Measurements from ENCODE around the gene ARMC9. TPM values are rescaled to one million over a fixed set of nuclear protein-coding genes. Genes with fewer than 3 reads are reported as not detected.

ARMC9 gene
- total and polyA plus RNA-seq, 11 donors = 0.95 to 4.7 (median 2.4) TPM

GRCh38 chr2:231379266-231380215 lies 181.1 kb downstream of the ARMC9 start:
- H3K27ac ChIP-seq = no peak overlapping the region
- ATAC-seq = no peak
- H3K27me3 ChIP-seq = no peaks in the 10 kb centered on the region
- peaks cover 0 to 2% (median 0%) of the 10 kb centered on the region in 12 donors for H3K9me3 ChIP-seq
- H3K4me1 ChIP-seq = no peaks in the 10 kb centered on the region
- no peak for TF ChIP-seq CTCF (IDR thresholded peaks at IDR 0.05)
- no peak for TF ChIP-seq POLR2A (IDR thresholded peaks at IDR 0.05)
- no peak overlapping the region for H3K4me3 ChIP-seq
- no peaks in the 10 kb centered on the region for H3K36me3 ChIP-seq
- 86 to 93% (median 88%) methylated on average over 20 to 21 of the region's 21 CpGs for WGBS, 4 donors
- intact Hi-C loops (cut with DNase I) = no loop called here
- no peak for DNase-seq

GRCh38 chr2:231380307-231380706 lies 181.9 kb downstream of the ARMC9 start:
- peaks cover 0 to 9% (median 0%) of the 10 kb centered on the region in 12 donors for H3K9me3 ChIP-seq
- H3K4me1 ChIP-seq = no peaks in the 10 kb centered on the region
- no peaks in the 10 kb centered on the region for H3K36me3 ChIP-seq
- H3K27ac ChIP-seq = no peak overlapping the region
- no peak for ATAC-seq
- no peak overlapping the region for H3K4me3 ChIP-seq
- WGBS, 4 donors = 91 to 98% (median 92%) methylated on average over 5 to 10 of the region's 10 CpGs
- DNase-seq = no peak
- TF ChIP-seq POLR2A (IDR thresholded peaks at IDR 0.05) = no peak
- TF ChIP-seq CTCF (IDR thresholded peaks at IDR 0.05) = no peak
- intact Hi-C loops (cut with DNase I) = no loop called here
- H3K27me3 ChIP-seq = no peaks in the 10 kb centered on the region

GRCh38 chr2:231380991-231381847 lies 182.8 kb downstream of the ARMC9 start:
- no peaks in the 10 kb centered on the region for H3K4me1 ChIP-seq
- no peak overlapping the region for H3K27ac ChIP-seq
- ATAC-seq (no peak), DNase-seq (no peak)
- intact Hi-C loops (cut with DNase I) = no loop called here
- H3K4me3 ChIP-seq = no peak overlapping the region
- 85 to 90% (median 87%) methylated on average over 5 of the region's 5 CpGs for WGBS, 4 donors
- H3K36me3 ChIP-seq = no peaks in the 10 kb centered on the region
- no peaks in the 10 kb centered on the region for H3K27me3 ChIP-seq
- peaks cover 0 to 15% (median 0%) of the 10 kb centered on the region in 12 donors for H3K9me3 ChIP-seq
- no peak for TF ChIP-seq POLR2A (IDR thresholded peaks at IDR 0.05)
- no peak for TF ChIP-seq CTCF (IDR thresholded peaks at IDR 0.05)

- H3K27me3 ChIP-seq = no peaks in the 10 kb centered on the region
- peaks cover 0 to 15% (median 0%) of the 10 kb centered on the region in 12 donors for H3K9me3 ChIP-seq
- intact Hi-C loops (cut with DNase I) = no loop called here
- ATAC-seq = no peak
- H3K4me3 ChIP-seq = no peak overlapping the region
- TF ChIP-seq POLR2A (IDR thresholded peaks at IDR 0.05) (no peak), CTCF (IDR thresholded peaks at IDR 0.05) (no peak)
- no peaks in the 10 kb centered on the region for H3K4me1 ChIP-seq
- WGBS, 4 donors = 80 to 93% (median 92%) methylated on average over 5 to 8 of the region's 8 CpGs
- no peaks in the 10 kb centered on the region for H3K36me3 ChIP-seq
- DNase-seq = peak in 1 of 5 donors; percentile 31
- H3K27ac ChIP-seq = no peak overlapping the region
Observed at GRCh38 chr2:231382116-231382515, 183.7 kb downstream of the ARMC9 start.

Data from heart left ventricle (tissue), 16 donors.